H9 (cell line): Measurements from ENCODE around the gene EHD3. TPM values are rescaled to one million over a fixed set of nuclear protein-coding genes. Genes with fewer than 3 reads are reported as not detected.

Experiments
- DNase-seq: peaks from one replicate; pipeline ENCODE4 v3.0.0-alpha.2; 2017
- H2AFZ ChIP-seq: one replicate; pipeline ENCODE4 v1.6.1; 2013; ENCODE audit warnings: mild to moderate bottlenecking, low read length, control low read depth, moderate library complexity
- H2AK5ac ChIP-seq: 2 replicates; pipeline ENCODE4 v1.6.1; 2013; ENCODE audit warnings: low read length, control low read depth, mixed read lengths; ENCODE audit not compliant: insufficient read length
- H2BK120ac ChIP-seq: one replicate; pipeline ENCODE4 v1.6.1; 2013; ENCODE audit warnings: low read depth, mild to moderate bottlenecking, low read length, control low read depth, inconsistent platforms; ENCODE audit not compliant: poor library complexity, severe bottlenecking
- H2BK12ac ChIP-seq: 2 replicates; pipeline ENCODE4 v1.6.1; 2013; ENCODE audit warnings: low read length, control low read depth, mixed read lengths, low read depth; ENCODE audit not compliant: insufficient read length
- H2BK15ac ChIP-seq: 2 replicates; pipeline ENCODE4 v1.6.1; 2013; ENCODE audit warnings: low read depth, low read length, control low read depth
- H2BK20ac ChIP-seq: one replicate; pipeline ENCODE4 v1.6.1; 2013; ENCODE audit warnings: low read depth, mild to moderate bottlenecking, low read length, control low read depth, inconsistent platforms; ENCODE audit not compliant: poor library complexity, severe bottlenecking
- H2BK5ac ChIP-seq: 2 replicates; pipeline ENCODE4 v1.6.1; 2013; ENCODE audit warnings: low read length, control low read depth, mixed read lengths; ENCODE audit not compliant: insufficient read length
- H3K14ac ChIP-seq: 2 replicates; pipeline ENCODE4 v1.6.1; 2013; ENCODE audit warnings: low read length, control low read depth; ENCODE audit not compliant: insufficient read depth
- H3K18ac ChIP-seq: 2 replicates; pipeline ENCODE4 v1.6.1; 2013; ENCODE audit warnings: low read depth, mild to moderate bottlenecking, mixed read lengths, low read length, control low read depth; ENCODE audit not compliant: insufficient read length
- H3K23ac ChIP-seq: 2 replicates; pipeline ENCODE4 v1.6.1; 2013; ENCODE audit warnings: low read length, control low read depth, mixed read lengths, low read depth; ENCODE audit not compliant: insufficient read length
- H3K23me2 ChIP-seq: 2 replicates; pipeline ENCODE4 v1.6.1; 2013; ENCODE audit warnings: low read depth, mild to moderate bottlenecking, mixed read lengths, low read length, control low read depth; ENCODE audit not compliant: insufficient read length, poor library complexity, severe bottlenecking
- H3K27ac ChIP-seq: 2 replicates; pipeline ENCODE4 v1.5.1; 2013; ENCODE audit warnings: low read length, control low read depth, mixed read lengths, low read depth; ENCODE audit not compliant: insufficient read length
- H3K27me3 ChIP-seq: 2 replicates; pipeline ENCODE4 v1.6.1; 2013; ENCODE audit warnings: low read length, control low read depth, inconsistent platforms; ENCODE audit not compliant: insufficient read depth
- H3K4ac ChIP-seq: 2 replicates; pipeline ENCODE4 v1.6.1; 2013; ENCODE audit warnings: low read depth, mild to moderate bottlenecking, control low read depth, inconsistent platforms, low read length, moderate library complexity
- H3K4me1 ChIP-seq: 2 replicates; pipeline ENCODE4 v1.6.1; 2013; ENCODE audit warnings: low read length, control low read depth, inconsistent platforms; ENCODE audit not compliant: insufficient read depth
- H3K4me2 ChIP-seq: 2 replicates; pipeline ENCODE4 v1.6.1; 2013; ENCODE audit warnings: low read length, control low read depth, mixed read lengths; ENCODE audit not compliant: insufficient read length, insufficient read depth
- H3K56ac ChIP-seq: 2 replicates; pipeline ENCODE4 v1.6.1; 2013; ENCODE audit warnings: low read depth, mild to moderate bottlenecking, mixed read lengths, low read length, control low read depth; ENCODE audit not compliant: insufficient read length
- H3K79me1 ChIP-seq: 2 replicates; pipeline ENCODE4 v1.6.1; 2013; ENCODE audit warnings: low read depth, mild to moderate bottlenecking, moderate library complexity, low read length, control low read depth, inconsistent platforms; ENCODE audit not compliant: insufficient read depth, poor library complexity, severe bottlenecking
- H3K79me2 ChIP-seq: 2 replicates; pipeline ENCODE4 v1.6.1; 2013; ENCODE audit warnings: low read length, control low read depth, inconsistent platforms; ENCODE audit not compliant: insufficient read depth
- H3K9ac ChIP-seq: 2 replicates; pipeline ENCODE4 v1.6.1; 2013; ENCODE audit warnings: low read length, control low read depth, mixed read lengths; ENCODE audit not compliant: insufficient read length; ENCODE audit errors: extremely low read depth
- H3K9me3 ChIP-seq: one replicate; pipeline ENCODE4 v1.6.1; 2013; ENCODE audit warnings: low read depth, low read length, inconsistent platforms; ENCODE audit not compliant: control insufficient read depth
- H3T11ph ChIP-seq: one replicate; pipeline ENCODE4 v1.6.1; 2013; ENCODE audit warnings: mild to moderate bottlenecking, low read length, control low read depth, inconsistent platforms
- H4K20me1 ChIP-seq: one replicate; pipeline ENCODE4 v1.6.1; 2013; ENCODE audit not compliant: control insufficient read depth, insufficient read length, insufficient read depth
- H4K5ac ChIP-seq: 2 replicates; pipeline ENCODE4 v1.6.1; 2013; ENCODE audit warnings: low read depth, mild to moderate bottlenecking, mixed read lengths, low read length, control low read depth; ENCODE audit not compliant: insufficient read length
- H4K8ac ChIP-seq: replicated peaks from 2 replicates; pipeline ENCODE4 v1.6.1; 2013; ENCODE audit warnings: low read length, control low read depth, mixed read lengths, low read depth; ENCODE audit not compliant: insufficient read length
- H4K91ac ChIP-seq: 2 replicates; pipeline ENCODE4 v1.6.1; 2013; ENCODE audit warnings: low read depth, mild to moderate bottlenecking, moderate library complexity, mixed read lengths, low read length, control low read depth; ENCODE audit not compliant: insufficient read length
- H3K27ac Mint-ChIP-seq, 3 experiments: 2 replicates in 2 of 3; 3 replicates in 1 of 3; pipeline ENCODE4 v1.8.0; 2020 to 2021; ENCODE audit warnings: mixed read lengths in 3 of 3, mild to moderate bottlenecking in 1 of 3, moderate library complexity in 1 of 3
- H3K27me3 Mint-ChIP-seq: 2 replicates; pipeline ENCODE4 v1.8.0; 2021; ENCODE audit warnings: low read depth, mild to moderate bottlenecking, moderate library complexity, mixed read lengths
- H3K36me3 Mint-ChIP-seq, 3 experiments: 2 replicates in 2 of 3; 3 replicates in 1 of 3; pipeline ENCODE4 v1.8.0; 2020 to 2021; ENCODE audit warnings: low read depth in 3 of 3, mixed read lengths in 3 of 3; ENCODE audit not compliant: insufficient read depth in 1 of 3
- H3K4me1 Mint-ChIP-seq, 2 experiments: 2 replicates each; pipeline ENCODE4 v1.8.0; 2020; ENCODE audit warnings: mixed read lengths in 2 of 2
- H3K4me3 Mint-ChIP-seq, 2 experiments: 2 replicates in 1 of 2; 3 replicates in 1 of 2; pipeline ENCODE4 v1.8.0; 2020 to 2021; ENCODE audit warnings: mild to moderate bottlenecking in 2 of 2, mixed read lengths in 2 of 2, moderate library complexity in 1 of 2
- H3K9me3 Mint-ChIP-seq, 2 experiments: 2 replicates in 1 of 2; 3 replicates in 1 of 2; pipeline ENCODE4 v1.8.0; 2020; ENCODE audit warnings: mild to moderate bottlenecking in 2 of 2, mixed read lengths in 2 of 2, moderate library complexity in 1 of 2
- total RNA-seq: library from RNA; stranded (reverse); gene quantifications from 2 replicates; pipeline ENCODE4 v1.2.1, GENCODE V29; 2021
- TF ChIP-seq, protein P1 (sequence below): fragments of 200-600 bp; sonication (generic); conservative IDR thresholded peaks from 3 replicates; pipeline ENCODE4 v1.8.0; 2021; ENCODE audit warnings: antibody characterized with exemption, mild to moderate bottlenecking

The EHD3 gene
- total RNA-seq, 1 experiment from 2014 or later: 8.3 TPM

- Histone ChIP-seq H2BK20ac (no peak overlapping the region), H3K4ac (no peak overlapping the region), H2BK5ac (no peak overlapping the region), H3K27ac (no peak overlapping the region), H3K79me2 (no peaks in the 10 kb centered on the region), H3K4me2 (no peak overlapping the region), H3K4me1 (no peaks in the 10 kb centered on the region; the same call in 1 of the 2 replicates), H3K18ac (no peak overlapping the region), H2BK12ac (no peak overlapping the region), H2BK15ac (no peak overlapping the region), H3K23ac (no peak overlapping the region), H3K9ac (no peak overlapping the region), H4K91ac (no peak overlapping the region), H3K27me3 (no peaks in the 10 kb centered on the region), H3K79me1 (no peaks in the 10 kb centered on the region), H3K9me3 (no peaks in the 10 kb centered on the region), H3K56ac (no peak overlapping the region), H4K8ac (no peak overlapping the region), H4K5ac (no peak overlapping the region), H2BK120ac (no peak overlapping the region), H4K20me1 (no peaks in the 10 kb centered on the region), H2AFZ (no peak overlapping the region), H3K23me2 (no peaks in the 10 kb centered on the region), H3K14ac (no peak overlapping the region), H2AK5ac (no peak overlapping the region), H3T11ph (no peak overlapping the region)
- H3K4me3 Mint-ChIP-seq: no peak overlapping the region
- H3K36me3 Mint-ChIP-seq: no peaks in the 10 kb centered on the region
- no peaks in the 10 kb centered on the region for H3K9me3 Mint-ChIP-seq
- no peak for DNase-seq
- no peaks in the 10 kb centered on the region for H3K27me3 Mint-ChIP-seq
- peaks cover 24 to 29% of the 10 kb centered on the region in 2 experiments for H3K4me1 Mint-ChIP-seq
- TF ChIP-seq, protein P1, sequence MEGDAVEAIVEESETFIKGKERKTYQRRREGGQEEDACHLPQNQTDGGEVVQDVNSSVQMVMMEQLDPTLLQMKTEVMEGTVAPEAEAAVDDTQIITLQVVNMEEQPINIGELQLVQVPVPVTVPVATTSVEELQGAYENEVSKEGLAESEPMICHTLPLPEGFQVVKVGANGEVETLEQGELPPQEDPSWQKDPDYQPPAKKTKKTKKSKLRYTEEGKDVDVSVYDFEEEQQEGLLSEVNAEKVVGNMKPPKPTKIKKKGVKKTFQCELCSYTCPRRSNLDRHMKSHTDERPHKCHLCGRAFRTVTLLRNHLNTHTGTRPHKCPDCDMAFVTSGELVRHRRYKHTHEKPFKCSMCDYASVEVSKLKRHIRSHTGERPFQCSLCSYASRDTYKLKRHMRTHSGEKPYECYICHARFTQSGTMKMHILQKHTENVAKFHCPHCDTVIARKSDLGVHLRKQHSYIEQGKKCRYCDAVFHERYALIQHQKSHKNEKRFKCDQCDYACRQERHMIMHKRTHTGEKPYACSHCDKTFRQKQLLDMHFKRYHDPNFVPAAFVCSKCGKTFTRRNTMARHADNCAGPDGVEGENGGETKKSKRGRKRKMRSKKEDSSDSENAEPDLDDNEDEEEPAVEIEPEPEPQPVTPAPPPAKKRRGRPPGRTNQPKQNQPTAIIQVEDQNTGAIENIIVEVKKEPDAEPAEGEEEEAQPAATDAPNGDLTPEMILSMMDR: no peak
- peak overlapping the region in 1 of 3 experiments; percentile 25; a peak in 3 of 7 replicates for H3K27ac Mint-ChIP-seq
Measured at GRCh38 chr2:31300309-31300708, 66.4 kb downstream of the EHD3 start.
